ENCODE measurements around the gene PLS1.

Gene PLS1

DNA sequence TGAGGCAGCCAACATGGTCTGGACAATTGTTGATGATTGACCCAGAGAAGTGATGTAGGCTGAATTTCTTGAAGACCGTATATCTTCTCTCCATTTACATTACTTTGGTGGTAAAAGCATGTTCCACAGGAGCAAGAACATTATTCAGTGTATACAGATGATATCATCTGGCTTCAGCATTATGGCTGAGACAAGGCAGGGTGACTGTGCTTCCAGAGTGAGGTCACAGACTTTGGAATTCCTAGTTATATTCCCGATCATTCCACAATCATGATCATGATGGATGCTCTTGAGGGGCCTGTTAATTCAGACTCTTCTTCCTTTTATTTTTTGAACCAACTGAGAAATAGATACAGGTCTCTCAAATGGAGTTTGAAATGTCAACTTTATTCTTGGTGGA, 19.0 kb downstream of the PLS1 start:
- Histone ChIP-seq H3K27me3 (replicated peaks; ENCODE audit: control insufficient read depth, insufficient read depth, low read length) (no peaks in the 10 kb centered on the region; the same call in 1 of the 2 replicates), H3K36me3 (ENCODE audit: control insufficient read depth, insufficient read depth, low read length) (no peaks in the 10 kb centered on the region), H3K4me3 (replicated peaks; ENCODE audit: low read depth, low read length) (no peak overlapping the region)
- DNase-seq (ENCODE audit: extremely low read depth, insufficient read length): no peak
- TF ChIP-seq, protein P1, sequence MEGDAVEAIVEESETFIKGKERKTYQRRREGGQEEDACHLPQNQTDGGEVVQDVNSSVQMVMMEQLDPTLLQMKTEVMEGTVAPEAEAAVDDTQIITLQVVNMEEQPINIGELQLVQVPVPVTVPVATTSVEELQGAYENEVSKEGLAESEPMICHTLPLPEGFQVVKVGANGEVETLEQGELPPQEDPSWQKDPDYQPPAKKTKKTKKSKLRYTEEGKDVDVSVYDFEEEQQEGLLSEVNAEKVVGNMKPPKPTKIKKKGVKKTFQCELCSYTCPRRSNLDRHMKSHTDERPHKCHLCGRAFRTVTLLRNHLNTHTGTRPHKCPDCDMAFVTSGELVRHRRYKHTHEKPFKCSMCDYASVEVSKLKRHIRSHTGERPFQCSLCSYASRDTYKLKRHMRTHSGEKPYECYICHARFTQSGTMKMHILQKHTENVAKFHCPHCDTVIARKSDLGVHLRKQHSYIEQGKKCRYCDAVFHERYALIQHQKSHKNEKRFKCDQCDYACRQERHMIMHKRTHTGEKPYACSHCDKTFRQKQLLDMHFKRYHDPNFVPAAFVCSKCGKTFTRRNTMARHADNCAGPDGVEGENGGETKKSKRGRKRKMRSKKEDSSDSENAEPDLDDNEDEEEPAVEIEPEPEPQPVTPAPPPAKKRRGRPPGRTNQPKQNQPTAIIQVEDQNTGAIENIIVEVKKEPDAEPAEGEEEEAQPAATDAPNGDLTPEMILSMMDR (IDR thresholded peaks at IDR 0.05; ENCODE audit: insufficient read depth, low read length, poor library complexity, severe bottlenecking): no peak

DNA sequence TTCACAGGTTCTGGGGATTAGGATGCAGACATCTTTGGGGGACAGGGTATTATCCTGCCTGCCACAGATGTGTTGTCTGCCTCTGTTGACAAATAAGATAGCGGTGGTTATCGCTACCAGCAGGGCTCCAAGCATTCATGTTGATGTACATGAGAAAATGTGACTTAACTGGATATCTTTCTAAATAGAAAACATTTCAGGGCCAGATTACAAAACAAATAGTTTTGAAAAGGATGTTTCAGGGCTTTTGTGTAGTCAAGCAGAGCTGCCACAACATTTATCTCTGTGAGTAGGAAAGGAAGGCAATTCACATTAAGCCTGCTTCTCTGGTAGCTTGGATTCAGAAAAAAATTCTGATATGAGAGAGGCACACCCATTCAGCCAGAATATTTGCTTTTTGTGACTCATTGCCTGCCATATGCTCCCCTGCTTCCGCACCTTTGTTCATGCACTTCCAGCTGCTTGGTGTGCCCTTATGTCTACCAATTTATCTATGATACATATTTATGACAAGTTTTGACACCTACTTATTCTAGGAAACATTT, 22.8 kb downstream of the PLS1 start:
- TF ChIP-seq, protein P1 (IDR thresholded peaks at IDR 0.05; ENCODE audit: insufficient read depth, low read length, poor library complexity, severe bottlenecking): no peak
- no peak overlapping the region for H3K4me3 ChIP-seq (replicated peaks; ENCODE audit: low read depth, low read length)
- H3K27me3 ChIP-seq (replicated peaks; ENCODE audit: control insufficient read depth, insufficient read depth, low read length): no peaks in the 10 kb centered on the region; the same call in 1 of the 2 replicates
- no peak for DNase-seq (ENCODE audit: extremely low read depth, insufficient read length)
- no peaks in the 10 kb centered on the region for H3K36me3 ChIP-seq (ENCODE audit: control insufficient read depth, insufficient read depth, low read length)

DNA sequence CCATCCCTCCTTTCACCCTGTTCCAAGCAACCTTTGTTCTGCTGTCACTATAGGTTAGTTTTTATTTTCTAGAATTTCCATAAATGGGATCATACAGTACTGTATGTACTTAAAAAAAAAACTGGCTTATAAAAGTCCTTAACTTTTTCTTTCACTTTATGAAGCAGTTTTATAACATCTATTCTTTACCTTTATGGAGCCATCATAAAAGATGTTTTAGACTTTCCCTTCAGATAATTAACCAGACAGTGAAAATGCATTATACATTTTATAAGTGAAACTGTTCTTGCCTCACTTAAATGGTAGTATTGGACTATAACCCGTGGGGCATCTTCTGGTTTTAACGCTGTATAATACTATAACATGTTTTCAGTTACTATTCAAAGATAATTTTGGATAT, 26.2 kb downstream of the PLS1 start:
- Histone ChIP-seq H3K4me3 (replicated peaks; ENCODE audit: low read depth, low read length) (no peak overlapping the region), H3K36me3 (ENCODE audit: control insufficient read depth, insufficient read depth, low read length) (no peaks in the 10 kb centered on the region), H3K27me3 (replicated peaks; ENCODE audit: control insufficient read depth, insufficient read depth, low read length) (no peaks in the 10 kb centered on the region)
- no peak for DNase-seq (ENCODE audit: extremely low read depth, insufficient read length)
- TF ChIP-seq, protein P1 (IDR thresholded peaks at IDR 0.05; ENCODE audit: insufficient read depth, low read length, poor library complexity, severe bottlenecking): no peak

DNA sequence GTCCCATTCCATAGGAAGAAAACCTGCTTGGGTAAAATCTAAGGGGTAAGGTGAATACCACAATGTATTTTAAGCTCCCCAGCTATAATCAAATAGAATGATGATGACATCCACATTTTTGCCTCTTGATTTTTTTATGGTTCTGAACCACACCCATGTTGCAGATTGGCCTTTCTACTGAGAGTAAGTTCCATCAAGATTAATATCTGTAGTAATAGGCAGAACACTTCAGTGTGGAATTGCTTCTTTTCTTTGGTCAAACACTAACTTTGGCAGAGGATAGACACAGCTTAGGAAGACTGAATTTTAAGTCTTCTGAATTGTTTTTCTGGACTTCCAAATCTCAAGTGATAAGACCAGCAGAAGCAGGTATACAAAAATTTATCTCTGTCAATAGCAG, 27.0 kb downstream of the PLS1 start:
- TF ChIP-seq, protein P1 (IDR thresholded peaks at IDR 0.05; ENCODE audit: insufficient read depth, low read length, poor library complexity, severe bottlenecking): no peak
- Histone ChIP-seq H3K36me3 (ENCODE audit: control insufficient read depth, insufficient read depth, low read length) (no peaks in the 10 kb centered on the region), H3K4me3 (replicated peaks; ENCODE audit: low read depth, low read length) (no peak overlapping the region), H3K27me3 (replicated peaks; ENCODE audit: control insufficient read depth, insufficient read depth, low read length) (no peaks in the 10 kb centered on the region)
- no peak for DNase-seq (ENCODE audit: extremely low read depth, insufficient read length)

DNA sequence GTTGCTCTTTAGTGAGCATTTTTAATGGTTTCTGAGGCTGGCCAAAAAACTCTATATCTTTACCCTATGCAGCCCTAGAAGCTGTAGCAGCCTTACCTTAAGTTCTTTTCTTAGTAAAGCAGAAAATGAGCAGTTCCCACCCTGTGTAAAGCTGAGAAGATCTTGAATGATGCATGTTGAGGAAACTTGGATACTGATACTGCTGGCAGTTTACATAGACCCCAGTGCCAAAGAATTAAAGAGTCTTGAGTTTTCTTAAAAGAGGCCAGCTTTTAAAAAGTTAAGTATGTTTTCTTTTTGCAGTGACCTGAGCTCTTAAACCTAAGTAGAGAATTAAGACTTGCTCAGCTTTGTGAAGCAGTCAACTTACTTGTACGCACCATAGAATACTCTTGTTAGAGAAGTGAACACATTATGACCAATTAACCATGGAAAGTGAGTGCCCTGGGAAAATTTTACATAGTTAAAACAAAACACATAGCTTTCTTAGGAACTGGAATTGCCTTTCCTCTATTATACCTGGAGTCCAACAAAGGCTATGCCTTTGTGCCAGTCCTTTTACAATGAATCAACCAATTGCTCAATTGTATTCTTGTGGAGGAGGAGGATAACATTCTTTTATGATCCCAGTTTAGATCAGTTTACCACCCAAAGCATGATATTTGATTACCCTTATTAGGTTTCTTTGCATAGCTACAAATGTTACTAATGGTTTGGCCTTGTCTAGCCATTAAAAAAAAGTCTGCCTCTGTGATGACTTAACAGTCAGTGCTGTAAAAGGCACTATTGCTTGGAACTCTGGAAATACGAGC, 28.4 kb downstream of the PLS1 start:
- H3K4me3 ChIP-seq (replicated peaks; ENCODE audit: low read depth, low read length): no peak overlapping the region
- no peak for DNase-seq (ENCODE audit: extremely low read depth, insufficient read length)
- no peaks in the 10 kb centered on the region for H3K36me3 ChIP-seq (ENCODE audit: control insufficient read depth, insufficient read depth, low read length)
- TF ChIP-seq, protein P1 (IDR thresholded peaks at IDR 0.05; ENCODE audit: insufficient read depth, low read length, poor library complexity, severe bottlenecking): no peak
- H3K27me3 ChIP-seq (replicated peaks; ENCODE audit: control insufficient read depth, insufficient read depth, low read length): no peaks in the 10 kb centered on the region
